ENCODE results near the gene IQCH. TPM values are rescaled to one million over a fixed set of nuclear protein-coding genes. Genes with fewer than 3 reads are reported as not detected.

The IQCH gene
- total RNA-seq, 1 donor from 2014 or later, result 1.5 TPM

DNA sequence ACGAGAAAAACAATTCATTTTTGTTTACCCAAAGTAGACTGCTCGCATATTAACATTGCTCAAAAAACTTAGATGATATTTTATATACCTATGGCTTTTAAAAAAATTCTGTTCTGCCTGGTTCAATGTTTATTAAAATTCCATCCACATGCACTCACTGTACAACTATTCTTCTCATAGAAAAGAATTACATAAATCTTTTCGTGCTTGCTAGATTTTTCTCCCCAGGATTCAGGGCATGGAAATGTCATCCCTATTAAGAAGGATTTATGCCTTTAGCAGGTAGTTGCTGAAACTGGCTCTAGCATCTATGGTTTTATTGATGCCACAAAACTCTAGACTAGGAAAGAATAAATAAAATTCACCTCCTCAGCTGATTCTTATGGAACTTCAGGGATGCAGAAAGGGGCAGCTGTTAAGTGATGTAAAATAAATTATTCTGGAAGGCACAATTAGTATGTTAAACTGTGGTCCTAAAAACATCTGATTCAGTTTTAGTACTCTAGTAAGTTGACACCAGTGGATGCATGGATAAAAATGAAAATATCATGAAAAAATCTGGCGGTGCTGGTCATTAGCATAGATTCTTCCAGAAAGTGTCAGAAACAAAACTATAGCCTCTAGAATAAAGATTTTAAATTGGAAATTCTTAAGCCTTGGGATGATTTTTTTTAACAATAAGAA is 41.8 kb upstream of the IQCH start:
- Mint-ChIP-seq H3K4me1 (no peaks in the 10 kb centered on the region), H3K27ac (no peak overlapping the region), H3K27me3 (no peaks in the 10 kb centered on the region), H3K36me3 (ENCODE audit: low read depth) (peaks cover 33% of the 10 kb centered on the region), H3K4me3 (no peak overlapping the region), H3K9me3 (no peaks in the 10 kb centered on the region)
- no peak for ATAC-seq (ENCODE audit: low read depth)
- TF ChIP-seq, protein P1, sequence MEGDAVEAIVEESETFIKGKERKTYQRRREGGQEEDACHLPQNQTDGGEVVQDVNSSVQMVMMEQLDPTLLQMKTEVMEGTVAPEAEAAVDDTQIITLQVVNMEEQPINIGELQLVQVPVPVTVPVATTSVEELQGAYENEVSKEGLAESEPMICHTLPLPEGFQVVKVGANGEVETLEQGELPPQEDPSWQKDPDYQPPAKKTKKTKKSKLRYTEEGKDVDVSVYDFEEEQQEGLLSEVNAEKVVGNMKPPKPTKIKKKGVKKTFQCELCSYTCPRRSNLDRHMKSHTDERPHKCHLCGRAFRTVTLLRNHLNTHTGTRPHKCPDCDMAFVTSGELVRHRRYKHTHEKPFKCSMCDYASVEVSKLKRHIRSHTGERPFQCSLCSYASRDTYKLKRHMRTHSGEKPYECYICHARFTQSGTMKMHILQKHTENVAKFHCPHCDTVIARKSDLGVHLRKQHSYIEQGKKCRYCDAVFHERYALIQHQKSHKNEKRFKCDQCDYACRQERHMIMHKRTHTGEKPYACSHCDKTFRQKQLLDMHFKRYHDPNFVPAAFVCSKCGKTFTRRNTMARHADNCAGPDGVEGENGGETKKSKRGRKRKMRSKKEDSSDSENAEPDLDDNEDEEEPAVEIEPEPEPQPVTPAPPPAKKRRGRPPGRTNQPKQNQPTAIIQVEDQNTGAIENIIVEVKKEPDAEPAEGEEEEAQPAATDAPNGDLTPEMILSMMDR (IDR thresholded peaks at IDR 0.05), result no peak
- intact Hi-C loops (cut with micrococcal nuclease), result no loop called here
- CTCF ChIA-PET, result no interaction called here
- POLR2A ChIA-PET, result no interaction called here
- DNase-seq, result no peak

DNA sequence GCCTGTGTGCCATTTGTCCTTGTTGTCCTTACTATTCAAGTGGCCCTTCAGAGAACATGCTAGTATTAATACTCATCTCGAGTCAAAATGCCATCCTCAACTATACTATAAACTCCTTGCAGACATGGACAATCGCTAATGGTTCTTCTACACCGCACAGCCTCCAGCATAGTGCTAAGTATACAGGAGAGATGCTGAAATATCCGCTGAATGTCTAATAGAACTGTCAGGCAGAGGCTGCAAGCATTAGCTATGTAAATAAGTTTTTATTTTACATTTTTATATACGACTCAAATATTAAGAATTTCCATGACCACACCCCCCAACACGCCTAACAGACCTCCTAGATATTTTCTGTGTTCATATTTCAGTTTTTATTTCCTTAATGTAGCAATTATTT is 39.5 kb upstream of the IQCH start:
- intact Hi-C loops (cut with micrococcal nuclease), result no loop called here
- POLR2A ChIA-PET, result no interaction called here
- H3K4me3 Mint-ChIP-seq, result no peak overlapping the region
- no peaks in the 10 kb centered on the region for H3K4me1 Mint-ChIP-seq
- CTCF ChIA-PET, result no interaction called here
- DNase-seq, result no peak
- H3K36me3 Mint-ChIP-seq (ENCODE audit: low read depth), result peaks cover 31% of the 10 kb centered on the region
- H3K27ac Mint-ChIP-seq, result no peak overlapping the region
- no peaks in the 10 kb centered on the region for H3K9me3 Mint-ChIP-seq
- no peak for ATAC-seq (ENCODE audit: low read depth)
- TF ChIP-seq, protein P1 (IDR thresholded peaks at IDR 0.05), result no peak
- no peaks in the 10 kb centered on the region for H3K27me3 Mint-ChIP-seq

DNA sequence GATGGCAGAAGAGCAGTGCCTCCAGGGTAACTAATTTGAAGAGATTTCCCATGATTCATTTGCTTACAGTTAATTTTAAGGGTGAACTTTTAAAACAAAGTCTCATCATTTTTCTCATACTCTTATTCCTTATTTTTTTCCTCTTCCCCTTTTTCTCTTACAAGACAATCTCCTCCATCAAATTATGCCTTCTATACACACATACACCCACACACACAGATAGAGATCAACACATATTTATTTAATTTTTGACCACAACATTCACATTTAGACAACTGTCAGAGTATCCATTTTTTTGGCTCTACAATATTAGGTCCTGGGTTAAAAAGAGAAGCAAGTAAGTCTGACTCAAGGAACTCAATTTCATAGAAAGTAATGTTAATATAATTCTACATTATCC is 37.7 kb upstream of the IQCH start:
- ChIA-PET CTCF (no interaction called here), POLR2A (interaction anchor here (0.7 kb wide), 1 partner anchor 503 kb away, joined by 4 read pairs; no protein-coding TSS in a partner anchor)
- H3K9me3 Mint-ChIP-seq, result no peaks in the 10 kb centered on the region
- no peaks in the 10 kb centered on the region for H3K27me3 Mint-ChIP-seq
- H3K4me3 Mint-ChIP-seq, result no peak overlapping the region
- ATAC-seq (ENCODE audit: low read depth) (no peak), DNase-seq (no peak)
- TF ChIP-seq, protein P1 (IDR thresholded peaks at IDR 0.05), result no peak
- H3K36me3 Mint-ChIP-seq (ENCODE audit: low read depth), result peaks cover 34% of the 10 kb centered on the region
- intact Hi-C loops (cut with micrococcal nuclease), result no loop called here
- H3K4me1 Mint-ChIP-seq, result no peaks in the 10 kb centered on the region
- no peak overlapping the region for H3K27ac Mint-ChIP-seq

DNA sequence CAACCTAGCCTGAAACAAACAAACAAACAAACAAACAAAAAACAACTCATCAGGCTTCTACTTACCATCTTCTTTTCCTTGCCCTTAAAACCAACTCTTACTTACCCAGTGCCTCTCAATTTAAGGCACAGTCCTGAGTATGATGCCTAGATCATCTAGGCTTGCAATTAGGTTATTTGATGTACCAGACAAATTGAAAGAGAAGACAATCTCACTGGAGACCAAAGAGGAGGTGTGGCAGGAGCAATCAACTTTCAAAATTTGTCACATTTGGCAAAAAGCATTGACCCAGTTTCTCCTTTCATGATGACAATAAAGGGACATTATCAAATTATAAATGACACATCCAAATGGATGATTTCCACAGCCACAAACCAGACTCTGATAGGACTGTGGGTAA is 36.2 kb upstream of the IQCH start:
- CTCF ChIA-PET, result no interaction called here
- Mint-ChIP-seq H3K27ac (no peak overlapping the region), H3K9me3 (no peaks in the 10 kb centered on the region), H3K4me1 (no peaks in the 10 kb centered on the region), H3K4me3 (no peak overlapping the region), H3K36me3 (ENCODE audit: low read depth) (peaks cover 31% of the 10 kb centered on the region), H3K27me3 (no peaks in the 10 kb centered on the region)
- POLR2A ChIA-PET, result no interaction called here
- DNase-seq, result no peak
- TF ChIP-seq, protein P1 (IDR thresholded peaks at IDR 0.05), result no peak
- intact Hi-C loops (cut with micrococcal nuclease), result no loop called here
- no peak for ATAC-seq (ENCODE audit: low read depth)

DNA sequence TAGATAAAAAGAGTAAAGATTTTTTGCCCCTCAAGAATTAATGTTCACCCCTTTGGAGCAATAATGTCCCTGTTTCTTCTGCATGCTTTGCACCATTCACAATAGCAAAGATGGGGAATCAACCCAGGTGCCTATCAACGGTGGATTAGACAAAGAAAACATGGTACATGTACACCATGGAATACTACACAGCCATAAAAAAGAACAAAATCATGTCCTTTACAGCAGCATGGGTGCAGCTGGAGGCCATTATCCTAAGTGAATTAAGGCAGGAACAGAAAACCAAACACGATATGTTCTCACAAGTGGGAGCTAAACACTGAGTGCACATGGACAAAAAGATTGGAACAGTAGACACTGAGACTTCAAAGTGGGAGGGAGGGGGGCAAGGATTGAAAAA is 35.3 kb upstream of the IQCH start:
- TF ChIP-seq, protein P1 (IDR thresholded peaks at IDR 0.05), result no peak
- Mint-ChIP-seq H3K4me1 (no peaks in the 10 kb centered on the region), H3K27me3 (no peaks in the 10 kb centered on the region), H3K9me3 (no peaks in the 10 kb centered on the region), H3K36me3 (ENCODE audit: low read depth) (peaks cover 31% of the 10 kb centered on the region), H3K4me3 (no peak overlapping the region), H3K27ac (no peak overlapping the region)
- ATAC-seq (ENCODE audit: low read depth) (no peak), DNase-seq (no peak)
- CTCF ChIA-PET, result no interaction called here
- POLR2A ChIA-PET, result no interaction called here
- intact Hi-C loops (cut with micrococcal nuclease), result no loop called here

Measured in activated B cell treated with CpG ODN at 0.5 μM for 24 hours (primary cell).